MCF 10A (cell line): ENCODE results near the gene CCL20. TPM values are rescaled to one million over a fixed set of nuclear protein-coding genes. Genes with fewer than 3 reads are reported as not detected.

Experiments used
- Bru-seq: library from RNA; stranded (reverse); fragments of 400-500 nt; gene quantifications from one replicate; lab custom pipeline; 2021; lab: Mats Ljungman, UMichigan
- BruChase-seq, 2 experiments: library from RNA; stranded (reverse); fragments of 400-500 nt; gene quantifications; one replicate each; lab custom pipeline; 2021; lab: Mats Ljungman, UMichigan
- BruUV-seq: library from RNA; stranded (reverse); fragments of 400-500 nt; replicated peaks from 2 replicates; lab custom pipeline; 2021; lab: Mats Ljungman, UMichigan
- CTCF ChIA-PET: fragments of 300-600 bp; sonication (Branson Sonifier 250); formaldehyde crosslinking; extraction: SDS; loops from one replicate; lab custom pipeline; 2021; ENCODE audit warnings: antibody characterized with exemption, inconsistent platforms; lab: Yijun Ruan, JAX
- POLR2A ChIA-PET: fragments of 300-600, 350-650 bp; sonication (Branson Sonifier 250); formaldehyde crosslinking; extraction: SDS; loops from one replicate; lab custom pipeline; 2020; ENCODE audit warnings: antibody characterized with exemption, inconsistent platforms; lab: Yijun Ruan, JAX
- DNase-seq: peaks from one replicate; pipeline ENCODE4 v3.0.0-alpha.2; 2018; ENCODE audit not compliant: unreplicated experiment
- H3K27ac Mint-ChIP-seq: one replicate; pipeline ENCODE4 v1.8.0; 2022; ENCODE audit warnings: mild to moderate bottlenecking, low read depth, mixed read lengths; ENCODE audit not compliant: unreplicated experiment
- H3K27me3 Mint-ChIP-seq: one replicate; pipeline ENCODE4 v1.8.0; 2022; ENCODE audit warnings: mixed read lengths; ENCODE audit not compliant: insufficient read depth, unreplicated experiment
- H3K36me3 Mint-ChIP-seq: one replicate; pipeline ENCODE4 v1.8.0; 2022; ENCODE audit warnings: mild to moderate bottlenecking, moderate library complexity, mixed read lengths; ENCODE audit not compliant: insufficient read depth, unreplicated experiment
- H3K4me1 Mint-ChIP-seq: one replicate; pipeline ENCODE4 v1.8.0; 2022; ENCODE audit warnings: mixed read lengths; ENCODE audit not compliant: insufficient read depth, unreplicated experiment
- H3K4me3 Mint-ChIP-seq: one replicate; pipeline ENCODE4 v1.8.0; 2022; ENCODE audit warnings: mild to moderate bottlenecking, moderate library complexity, mixed read lengths; ENCODE audit not compliant: unreplicated experiment
- H3K9me3 Mint-ChIP-seq: one replicate; pipeline ENCODE4 v1.8.0; 2022; ENCODE audit warnings: mixed read lengths; ENCODE audit not compliant: unreplicated experiment
- CTCF ChIP-seq: fragments of 200-600 bp; IDR thresholded peaks from one replicate; pipeline ENCODE4 v1.8.0; 2022; ENCODE audit warnings: antibody characterized with exemption, mild to moderate bottlenecking; ENCODE audit not compliant: unreplicated experiment
- intact Hi-C: fragments of 100-400 bp; cut with micrococcal nuclease; formaldehyde crosslinking; loops from 2 replicates; pipeline ENCODE4 v1.14.1; 2022
- long read RNA-seq: library from polyadenylated mRNA; stranded (forward); transcript quantifications from one replicate; pipeline ENCODE4 v2.0.0, GENCODE V29; 2022
- total RNA-seq: library from RNA; stranded (reverse); gene quantifications from 2 replicates; pipeline ENCODE4 v1.2.3, GENCODE V29; 2022

Gene CCL20, protein sequence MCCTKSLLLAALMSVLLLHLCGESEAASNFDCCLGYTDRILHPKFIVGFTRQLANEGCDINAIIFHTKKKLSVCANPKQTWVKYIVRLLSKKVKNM
- total RNA-seq (18.0 and 34.4 TPM in 2 replicates), Bru-seq, nascent RNA (percentile 95 among the genes with signal in this experiment), BruChase-seq, experiment 1, labeled RNA remaining after a 6-hour chase (percentile 73 among the genes with signal in this experiment), BruChase-seq, experiment 2, labeled RNA remaining after a 2-hour chase (percentile 93 among the genes with signal in this experiment)
- long read RNA-seq, transcript CCL20-201 (4 exons, 800 nt) = minor isoform, 13 of 92 reads
- long read RNA-seq, transcript CCL20-203 (3 exons, 680 nt) = major isoform, 51 of 92 reads
- long read RNA-seq, transcript CCL20-202 (4 exons, 839 nt) = minor isoform, 17 of 92 reads
- long read RNA-seq, partial matches to known transcripts = 1 of 92 reads
- long read RNA-seq, other reads (novel, unspliced or antisense) = 10 of 92 reads

DNA sequence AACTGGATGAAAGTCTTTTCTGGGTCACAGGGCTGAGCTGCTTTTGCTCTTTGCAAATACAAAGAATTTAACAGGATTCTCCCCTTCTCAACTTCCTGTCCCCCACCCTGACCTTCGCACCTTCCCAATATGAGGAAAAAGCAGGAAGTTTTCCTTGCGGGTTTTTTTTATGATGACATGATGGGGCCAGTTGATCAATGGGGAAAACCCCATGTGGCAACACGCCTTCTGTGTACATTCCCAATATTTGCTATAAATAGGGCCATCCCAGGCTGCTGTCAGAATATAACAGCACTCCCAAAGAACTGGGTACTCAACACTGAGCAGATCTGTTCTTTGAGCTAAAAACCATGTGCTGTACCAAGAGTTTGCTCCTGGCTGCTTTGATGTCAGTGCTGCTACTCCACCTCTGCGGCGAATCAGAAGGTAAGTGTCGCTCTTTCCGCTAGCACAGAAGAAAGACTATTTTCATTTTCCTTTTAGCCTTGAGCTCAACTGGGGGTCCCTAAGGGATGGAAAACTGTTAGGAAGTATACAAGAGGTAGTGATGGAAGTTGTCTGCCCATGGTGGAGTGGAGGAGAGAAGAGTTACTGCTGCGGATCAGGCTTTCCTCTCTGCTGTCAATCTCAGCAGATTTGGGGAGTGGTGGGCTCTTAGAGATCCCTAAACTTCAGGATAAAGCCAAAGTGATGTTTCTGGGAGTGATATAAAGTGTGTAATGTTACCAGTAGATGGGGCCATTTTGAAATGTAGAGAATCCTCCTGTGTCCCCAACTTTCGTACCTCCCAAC, at the start of gene CCL20:
CCL20 (plus strand) TSS at position 281 of the 792 bp plus-strand sequence; CDS start at position 351, 70 bp downstream.
- POLR2A ChIA-PET = interaction anchor here (0.6 to 1.3 kb wide), 5 partner anchors 14 to 852 kb away, joined by 3 to 5 read pairs (median 3); no protein-coding TSS in a partner anchor
- BruUV-seq = no TSS peak
- H3K36me3 Mint-ChIP-seq = peaks cover 33% of the 10 kb centered on the region
- H3K4me3 Mint-ChIP-seq = peak within 1 kb of the TSS; percentile 38
- no peaks in the 10 kb centered on the region for H3K27me3 Mint-ChIP-seq
- peak within 1 kb of the TSS; percentile 92 for H3K27ac Mint-ChIP-seq
- H3K9me3 Mint-ChIP-seq = no peaks in the 10 kb centered on the region
- CTCF ChIA-PET = interaction anchor here (0.6 to 2.9 kb wide), 5 partner anchors 8 to 632 kb away, joined by 3 to 16 read pairs (median 6); no protein-coding TSS in a partner anchor
- intact Hi-C loops = no loop called here
- TF ChIP-seq CTCF = no peak
- DNase-seq = peak; percentile 30
- H3K4me1 Mint-ChIP-seq = peaks cover 23% of the 10 kb centered on the region

- no peak overlapping the region for H3K27ac Mint-ChIP-seq
- ChIA-PET CTCF (interaction anchor here (0.5 to 4.6 kb wide), 60 partner anchors 9 to 632 kb away, joined by 3 to 143 read pairs (median 4); partner anchors contain the start of gene SCYGR5), POLR2A (interaction anchor here (0.7 to 2.0 kb wide), 6 partner anchors 61 to 360 kb away, joined by 3 to 18 read pairs (median 3); no protein-coding TSS in a partner anchor)
These were observed 47.8 kb upstream of the CCL20 start for GRCh38 chr2:227765788-227766372.

GRCh38 chr2:227766373-227766883, 47.2 kb upstream of the CCL20 start:
- Mint-ChIP-seq H3K27ac (no peak overlapping the region), H3K4me1 (peaks cover 5% of the 10 kb centered on the region), H3K9me3 (no peaks in the 10 kb centered on the region), H3K36me3 (no peaks in the 10 kb centered on the region), H3K4me3 (no peak overlapping the region), H3K27me3 (no peaks in the 10 kb centered on the region)
- TF ChIP-seq CTCF = peak; percentile 80
- POLR2A ChIA-PET = interaction anchor here (0.7 to 2.0 kb wide), 6 partner anchors 62 to 361 kb away, joined by 3 to 18 read pairs (median 3); no protein-coding TSS in a partner anchor
- CTCF ChIA-PET = interaction anchor here (0.5 to 4.6 kb wide), 61 partner anchors 9 to 633 kb away, joined by 3 to 143 read pairs (median 4); partner anchors contain the start of gene SCYGR5
- BruUV-seq = no TSS peak
- DNase-seq = peak; percentile 86
- intact Hi-C loops = loop anchor here (1.0 to 10.0 kb wide), 7 partner anchors 96 to 636 kb away; partner anchors contain the start of gene MFF

More at GRCh38 chr2:227765788-227766372, 47.8 kb upstream of the CCL20 start:
- no peak for DNase-seq
- Mint-ChIP-seq H3K9me3 (no peaks in the 10 kb centered on the region), H3K4me1 (peaks cover 5% of the 10 kb centered on the region), H3K36me3 (no peaks in the 10 kb centered on the region), H3K27me3 (no peaks in the 10 kb centered on the region), H3K4me3 (no peak overlapping the region)
- intact Hi-C loops = loop anchor here (1.0 to 10.0 kb wide), 7 partner anchors 96 to 636 kb away; partner anchors contain the start of gene MFF
- no peak for TF ChIP-seq CTCF
- no TSS peak for BruUV-seq
